Epidermal melanocyte (primary cell): ENCODE data around the gene SDR42E1.

Experiments
- DNase-seq: peaks from one replicate; pipeline ENCODE4 v3.0.0; 2011; ENCODE audit warnings: low spot score; ENCODE audit not compliant: insufficient read length

SDR42E1 gene, protein sequence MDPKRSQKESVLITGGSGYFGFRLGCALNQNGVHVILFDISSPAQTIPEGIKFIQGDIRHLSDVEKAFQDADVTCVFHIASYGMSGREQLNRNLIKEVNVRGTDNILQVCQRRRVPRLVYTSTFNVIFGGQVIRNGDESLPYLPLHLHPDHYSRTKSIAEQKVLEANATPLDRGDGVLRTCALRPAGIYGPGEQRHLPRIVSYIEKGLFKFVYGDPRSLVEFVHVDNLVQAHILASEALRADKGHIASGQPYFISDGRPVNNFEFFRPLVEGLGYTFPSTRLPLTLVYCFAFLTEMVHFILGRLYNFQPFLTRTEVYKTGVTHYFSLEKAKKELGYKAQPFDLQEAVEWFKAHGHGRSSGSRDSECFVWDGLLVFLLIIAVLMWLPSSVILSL

GRCh38 chr16:82011199-82011641 is at the start of gene SDR42E1:
Gene SDR42E1 (minus strand): TSS chr16:82011470. CDS start chr16:82000858, 10,612 bp downstream.
- no peak for DNase-seq

DNA sequence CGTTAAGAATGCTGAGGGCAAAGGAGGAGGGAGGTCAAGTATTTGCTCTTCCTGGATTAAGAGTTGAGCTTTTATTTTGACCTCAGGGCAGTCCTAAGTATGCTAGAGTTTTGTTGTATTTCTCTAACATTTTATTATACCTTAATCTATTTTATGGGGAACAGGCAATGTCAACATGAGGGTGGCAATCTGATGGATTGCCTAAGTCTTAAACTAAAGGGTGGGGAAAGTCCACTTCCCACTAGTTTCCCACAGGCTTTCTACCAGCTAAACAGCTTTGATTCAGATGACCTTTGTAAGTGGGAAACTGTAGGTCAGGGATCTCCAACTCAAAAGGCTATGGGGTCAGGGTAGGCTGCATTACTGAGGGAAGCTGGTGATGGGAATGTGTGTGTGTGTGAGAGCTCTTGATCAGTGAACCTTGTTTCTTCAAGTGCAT is 48.7 kb upstream of the SDR42E1 start:
- DNase-seq, result no peak

GRCh38 chr16:82059161-82059982 is 48.1 kb upstream of the SDR42E1 start:
- no peak for DNase-seq

DNA sequence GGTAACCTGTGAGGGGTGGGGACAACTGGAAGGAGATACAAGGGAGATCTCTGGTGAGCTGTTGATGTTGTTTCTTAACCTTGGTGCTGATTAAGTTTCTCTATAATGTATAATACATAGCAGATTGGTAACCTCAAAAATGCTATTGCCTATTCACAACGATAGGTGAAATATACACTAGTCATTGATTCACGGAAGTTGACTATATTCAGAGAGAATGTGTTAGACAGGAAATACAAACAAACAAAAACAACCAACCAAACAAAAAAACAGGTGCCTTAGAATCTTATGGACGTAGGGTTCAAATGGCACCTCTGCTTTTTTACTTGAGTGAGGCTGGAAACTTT is 45.3 kb upstream of the SDR42E1 start:
- DNase-seq, result no peak

DNA sequence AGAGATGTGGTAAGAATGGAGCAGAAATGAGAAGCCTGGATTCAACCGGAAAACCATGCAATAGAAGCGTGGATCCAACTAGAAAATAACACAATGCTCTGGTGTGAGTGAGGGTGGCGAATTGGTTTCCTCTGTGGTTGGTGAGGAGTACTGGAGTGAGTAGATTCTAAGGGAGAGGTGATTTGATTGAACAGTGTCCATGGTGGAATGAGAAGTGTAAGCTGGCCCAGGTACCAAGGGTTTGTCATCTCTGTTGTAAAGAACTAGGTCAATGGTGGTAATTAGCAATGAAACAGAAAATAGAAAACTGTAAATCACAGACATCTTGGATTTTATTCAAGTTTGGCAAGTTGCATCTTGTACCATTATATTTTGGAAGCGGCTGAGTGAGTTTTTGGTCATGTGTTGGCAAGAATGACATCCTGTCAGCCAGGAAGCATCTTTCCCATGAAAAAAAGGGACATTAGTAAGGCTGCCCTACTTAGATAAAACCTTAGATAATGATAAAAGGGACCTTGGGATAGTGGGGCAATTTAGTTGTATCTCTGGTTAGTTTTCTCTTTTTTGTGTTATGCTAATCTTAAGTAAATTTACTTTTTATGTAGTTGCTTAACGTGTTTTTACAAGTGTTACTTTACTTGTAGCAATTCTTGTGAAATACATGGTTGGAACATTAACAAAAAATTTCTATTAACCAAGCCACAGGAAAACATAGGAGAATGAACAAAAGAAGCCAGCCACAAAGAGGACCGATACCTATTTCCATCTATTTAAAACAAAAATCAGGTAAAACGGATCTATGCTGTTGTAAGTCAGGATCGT is 44.7 kb upstream of the SDR42E1 start:
- DNase-seq, result no peak

- DNase-seq, result no peak
Measured at GRCh38 chr16:82055117-82055516, 43.8 kb upstream of the SDR42E1 start.

DNA sequence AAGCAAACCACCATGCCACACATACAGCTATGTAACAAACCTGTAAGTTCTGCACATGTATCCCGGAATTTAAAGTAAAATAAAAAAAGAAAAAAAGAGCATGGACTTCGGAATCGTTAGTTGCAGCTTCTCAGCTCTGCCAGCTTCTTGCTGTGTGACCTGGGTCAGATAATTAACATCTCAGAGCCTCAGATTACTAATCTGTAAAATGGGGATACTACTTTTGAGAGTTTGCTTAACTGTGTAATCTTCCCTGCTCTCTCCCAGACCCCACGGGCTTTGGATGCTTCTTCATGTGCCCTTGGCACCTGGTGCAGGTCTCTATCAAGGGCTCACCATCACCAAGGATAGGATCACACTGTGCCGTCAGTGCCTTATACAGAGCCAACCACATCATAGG is 40.4 kb upstream of the SDR42E1 start:
- DNase-seq, result no peak

DNA sequence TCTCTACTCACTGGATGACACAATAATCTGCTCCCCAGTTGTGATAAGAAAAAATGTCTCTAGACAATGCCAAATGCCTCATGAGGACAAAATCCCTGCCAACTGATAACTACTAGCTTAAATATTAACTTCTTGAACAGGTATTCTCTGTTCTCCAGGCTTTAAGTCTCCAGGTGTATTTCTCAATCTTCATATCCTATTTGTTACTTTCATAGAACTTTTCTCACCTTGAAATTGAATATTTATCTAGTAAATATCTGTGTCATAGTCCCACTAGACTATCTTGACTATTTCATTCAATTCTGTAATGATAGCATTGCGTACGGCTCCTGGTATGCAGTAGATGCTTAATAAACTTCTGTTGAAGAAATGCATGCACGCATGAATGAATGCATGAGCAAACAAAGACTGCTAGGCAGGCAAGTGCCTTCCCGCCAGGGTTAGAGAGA is 39.7 kb upstream of the SDR42E1 start:
- no peak for DNase-seq

- no peak for DNase-seq
Measured at GRCh38 chr16:82050506-82050905, 39.2 kb upstream of the SDR42E1 start.

- no peak for DNase-seq
Measured at GRCh38 chr16:82049484-82049883, 38.2 kb upstream of the SDR42E1 start.

DNA sequence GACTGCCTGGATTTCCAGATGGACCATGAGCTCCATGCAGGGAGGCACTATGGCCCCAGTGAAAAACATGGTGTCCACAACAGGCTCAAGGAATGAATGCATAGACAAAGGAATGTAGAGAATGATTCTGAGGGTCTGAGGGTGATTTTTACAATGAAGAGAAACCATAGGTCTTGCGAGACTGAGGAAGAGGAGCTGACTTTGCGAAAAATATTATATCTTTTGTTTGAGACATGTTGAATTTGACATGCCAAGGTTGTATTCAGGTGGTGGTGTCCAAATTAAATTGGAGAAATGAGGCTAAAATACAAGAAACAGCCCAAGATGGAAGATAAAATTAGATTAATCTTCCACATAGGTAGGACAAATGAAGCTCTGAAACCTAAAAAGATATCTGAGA is 36.5 kb upstream of the SDR42E1 start:
- DNase-seq, result no peak

DNA sequence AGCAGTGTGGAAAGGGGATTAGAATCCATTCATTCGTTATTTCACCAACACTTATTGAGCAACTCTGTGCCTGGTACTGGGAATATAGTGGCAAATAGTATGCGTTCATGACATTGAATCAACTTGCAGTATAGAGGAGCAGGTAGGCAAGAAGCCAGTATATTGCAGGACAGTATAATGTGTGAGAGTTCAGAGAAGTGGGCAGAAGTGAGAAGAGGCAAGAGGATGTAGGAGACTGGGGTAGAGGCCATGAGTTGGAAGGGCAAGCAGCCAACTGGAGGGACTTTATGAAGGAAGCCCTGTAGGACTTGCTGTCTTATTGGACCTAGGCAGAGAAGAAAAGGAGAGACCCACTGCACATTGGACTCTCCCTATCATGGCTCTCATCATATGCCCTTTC is 36.1 kb upstream of the SDR42E1 start:
- DNase-seq, result no peak

GRCh38 chr16:82046941-82047340 is 35.7 kb upstream of the SDR42E1 start:
- DNase-seq, result no peak

- no peak for DNase-seq
Measured at GRCh38 chr16:82046541-82046940, 35.3 kb upstream of the SDR42E1 start.

- DNase-seq, result no peak
Measured at GRCh38 chr16:82045465-82045864, 34.2 kb upstream of the SDR42E1 start.

GRCh38 chr16:82044585-82044911 is 33.3 kb upstream of the SDR42E1 start:
- DNase-seq, result no peak

DNA sequence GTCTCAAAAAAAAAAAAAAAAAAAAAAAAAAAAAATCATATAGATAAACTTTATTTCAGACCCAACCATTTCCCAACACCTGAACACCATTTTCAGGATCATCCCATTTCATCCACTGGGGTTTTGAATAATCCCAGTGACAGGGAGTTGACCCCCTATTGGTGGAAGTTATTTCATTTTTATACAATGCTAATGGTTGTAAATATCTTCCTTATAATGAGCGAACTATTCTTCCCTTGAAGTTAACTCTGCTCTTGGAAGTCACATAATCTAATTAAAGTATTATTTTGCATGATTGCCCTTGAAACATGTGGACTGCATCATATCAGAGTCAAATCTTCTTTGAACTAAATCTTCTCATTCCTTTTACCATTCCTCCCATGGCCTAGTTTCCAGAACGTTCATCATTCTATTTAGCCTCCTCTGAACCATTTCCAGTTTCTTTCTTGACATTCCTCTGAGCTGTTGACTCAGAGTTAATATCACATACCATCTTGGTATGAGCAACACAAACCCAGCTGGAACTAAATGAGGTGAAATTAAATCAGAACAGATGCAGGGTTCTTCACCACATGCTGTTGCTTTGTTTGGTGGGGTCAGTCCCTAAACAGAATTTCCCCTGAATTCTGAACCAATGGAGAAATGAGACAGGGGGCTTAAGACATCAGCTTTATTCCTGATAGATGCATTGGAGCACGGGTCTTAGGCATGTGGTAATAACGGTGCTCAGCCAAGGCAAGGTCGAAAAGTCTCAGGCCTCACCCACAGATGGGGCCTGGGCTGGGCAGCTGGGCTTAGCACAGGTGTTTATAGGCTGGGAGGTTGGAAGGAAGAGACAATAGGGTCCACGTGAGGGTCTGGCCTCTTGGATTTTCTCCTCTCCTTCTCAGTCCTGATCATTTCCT is 32.7 kb upstream of the SDR42E1 start:
- DNase-seq, result peak; percentile 50

DNA sequence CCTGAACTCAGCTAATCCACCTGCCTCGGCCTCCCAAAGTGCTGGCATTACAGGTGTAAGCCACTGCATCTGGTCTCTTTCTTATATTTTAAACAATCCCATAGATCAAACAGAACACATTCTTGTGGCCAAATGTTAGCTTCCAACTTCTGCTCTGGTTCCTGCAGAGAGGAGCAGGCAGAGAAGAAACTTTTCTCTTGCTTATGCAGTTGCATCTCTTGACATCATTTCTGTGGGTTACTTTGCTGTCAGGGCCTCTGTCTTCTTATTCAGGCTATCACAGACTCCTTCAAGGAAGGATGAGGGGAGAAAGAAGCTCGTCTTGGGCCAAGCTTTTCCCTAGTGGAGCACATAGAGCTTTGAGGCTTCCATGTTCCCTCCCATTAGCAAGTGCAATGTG is 31.6 kb upstream of the SDR42E1 start:
- DNase-seq, result no peak

DNA sequence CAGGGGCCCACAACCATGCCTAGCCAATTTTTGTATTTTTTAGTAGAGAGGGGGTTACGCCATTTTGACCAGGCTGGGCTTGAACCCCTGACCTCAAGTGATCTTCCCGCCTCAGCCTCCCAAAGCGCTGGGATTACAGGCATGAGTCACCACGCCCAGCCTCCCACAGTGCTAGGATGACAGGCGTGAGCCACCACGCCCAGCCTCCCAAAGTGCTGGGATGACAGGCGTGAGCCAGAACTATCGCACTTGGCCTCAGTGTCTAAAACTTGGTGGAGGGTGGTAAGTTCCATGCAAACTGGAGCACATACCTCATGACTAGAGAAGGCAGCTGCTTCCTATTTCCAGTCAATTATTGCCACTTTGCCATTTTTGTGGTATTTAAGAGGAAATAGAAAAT is 30.9 kb upstream of the SDR42E1 start:
- no peak for DNase-seq

GRCh38 chr16:82041542-82041941 is 30.3 kb upstream of the SDR42E1 start:
- no peak for DNase-seq

DNA sequence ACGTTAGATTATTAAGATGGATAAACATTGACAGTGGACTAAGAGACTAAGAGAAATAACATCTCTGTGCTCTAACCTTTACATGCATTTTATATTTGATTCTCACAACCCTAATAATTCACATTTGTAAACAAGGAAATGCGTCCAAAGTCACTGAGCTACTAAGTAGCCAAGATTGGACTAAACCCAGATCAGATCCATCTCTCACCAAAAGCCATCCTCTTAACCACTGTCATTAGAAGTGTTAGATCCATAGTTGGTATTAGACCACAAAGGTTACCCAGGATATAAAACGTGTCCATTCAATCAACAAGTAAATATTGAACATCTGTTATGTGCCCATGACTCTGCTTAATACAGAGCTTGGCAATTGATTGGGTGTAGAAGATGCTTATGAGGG is 29.0 kb upstream of the SDR42E1 start:
- no peak for DNase-seq
